SH-SY5Y (cell line): ENCODE measurements around the gene BSDC1.

Source experiments
- GATA2 ChIP-seq: IDR thresholded peaks from 2 replicates; pipeline ENCODE4 v1.6.1; 2011; ENCODE audit warnings: mild to moderate bottlenecking, low read depth, low read length
- GATA3 ChIP-seq: IDR thresholded peaks from 2 replicates; pipeline ENCODE4 v1.6.1; 2011; ENCODE audit warnings: low read depth, mild to moderate bottlenecking, low read length, moderate library complexity

- no peak for TF ChIP-seq GATA2
- no peak for TF ChIP-seq GATA3
These were observed 63.6 kb downstream of the BSDC1 start for GRCh38 chr1:32330558-32331151.
